ENCODE results near the gene PHACTR1.

The PHACTR1 gene

GRCh38 chr6:13302291-13302690, 585.7 kb downstream of the PHACTR1 start:
- H3K27me3 ChIP-seq (replicated peaks; ENCODE audit: control insufficient read depth, insufficient read depth, low read length, poor library complexity, severe bottlenecking): no peaks in the 10 kb centered on the region
- no peaks in the 10 kb centered on the region for H3K4me1 ChIP-seq (ENCODE audit: control insufficient read depth, insufficient read depth, low read length, poor library complexity, severe bottlenecking)
- H3K4me3 ChIP-seq (ENCODE audit: insufficient read depth, low read depth, low read length, poor library complexity, severe bottlenecking): no peak overlapping the region
- DNase-seq: no peak
- peaks cover 40% of the 10 kb centered on the region for H3K36me3 ChIP-seq (ENCODE audit: control insufficient read depth, insufficient read depth, low read length)
- no peak overlapping the region for H3K27ac ChIP-seq (ENCODE audit: insufficient read depth, low read length, poor library complexity, severe bottlenecking)
- no peaks in the 10 kb centered on the region for H3K9me3 ChIP-seq (ENCODE audit: control insufficient read depth, low read length)

GRCh38 chr6:13302751-13303667, 586.4 kb downstream of the PHACTR1 start:
- peak; percentile 3 to 12 (median 7) for DNase-seq
- H3K4me1 ChIP-seq (ENCODE audit: control insufficient read depth, insufficient read depth, low read length, poor library complexity, severe bottlenecking): no peaks in the 10 kb centered on the region
- no peak overlapping the region for H3K27ac ChIP-seq (ENCODE audit: insufficient read depth, low read length, poor library complexity, severe bottlenecking)
- no peaks in the 10 kb centered on the region for H3K9me3 ChIP-seq (ENCODE audit: control insufficient read depth, low read length)
- H3K27me3 ChIP-seq (replicated peaks; ENCODE audit: control insufficient read depth, insufficient read depth, low read length, poor library complexity, severe bottlenecking): no peaks in the 10 kb centered on the region
- no peak overlapping the region for H3K4me3 ChIP-seq (ENCODE audit: insufficient read depth, low read depth, low read length, poor library complexity, severe bottlenecking)
- peaks cover 42% of the 10 kb centered on the region for H3K36me3 ChIP-seq (ENCODE audit: control insufficient read depth, insufficient read depth, low read length)

GRCh38 chr6:13303668-13304017, 587.1 kb downstream of the PHACTR1 start:
- Histone ChIP-seq H3K4me3 (ENCODE audit: insufficient read depth, low read depth, low read length, poor library complexity, severe bottlenecking) (no peak overlapping the region), H3K27me3 (replicated peaks; ENCODE audit: control insufficient read depth, insufficient read depth, low read length, poor library complexity, severe bottlenecking) (no peaks in the 10 kb centered on the region), H3K36me3 (ENCODE audit: control insufficient read depth, insufficient read depth, low read length) (peaks cover 42% of the 10 kb centered on the region), H3K27ac (ENCODE audit: insufficient read depth, low read length, poor library complexity, severe bottlenecking) (no peak overlapping the region), H3K4me1 (ENCODE audit: control insufficient read depth, insufficient read depth, low read length, poor library complexity, severe bottlenecking) (no peaks in the 10 kb centered on the region), H3K9me3 (ENCODE audit: control insufficient read depth, low read length) (no peaks in the 10 kb centered on the region)
- no peak for DNase-seq

- no peak overlapping the region for H3K27ac ChIP-seq (ENCODE audit: insufficient read depth, low read length, poor library complexity, severe bottlenecking)
- DNase-seq: no peak
- no peak overlapping the region for H3K4me3 ChIP-seq (ENCODE audit: insufficient read depth, low read depth, low read length, poor library complexity, severe bottlenecking)
- H3K27me3 ChIP-seq (replicated peaks; ENCODE audit: control insufficient read depth, insufficient read depth, low read length, poor library complexity, severe bottlenecking): no peaks in the 10 kb centered on the region
- no peaks in the 10 kb centered on the region for H3K4me1 ChIP-seq (ENCODE audit: control insufficient read depth, insufficient read depth, low read length, poor library complexity, severe bottlenecking)
- H3K36me3 ChIP-seq (ENCODE audit: control insufficient read depth, insufficient read depth, low read length): peaks cover 42% of the 10 kb centered on the region
- no peaks in the 10 kb centered on the region for H3K9me3 ChIP-seq (ENCODE audit: control insufficient read depth, low read length)
These were observed 587.5 kb downstream of the PHACTR1 start for GRCh38 chr6:13304101-13304500.

GRCh38 chr6:13304580-13305260, 588.2 kb downstream of the PHACTR1 start:
- H3K4me3 ChIP-seq (ENCODE audit: insufficient read depth, low read depth, low read length, poor library complexity, severe bottlenecking): no peak overlapping the region
- no peaks in the 10 kb centered on the region for H3K9me3 ChIP-seq (ENCODE audit: control insufficient read depth, low read length)
- H3K4me1 ChIP-seq (ENCODE audit: control insufficient read depth, insufficient read depth, low read length, poor library complexity, severe bottlenecking): no peaks in the 10 kb centered on the region
- H3K27me3 ChIP-seq (replicated peaks; ENCODE audit: control insufficient read depth, insufficient read depth, low read length, poor library complexity, severe bottlenecking): no peaks in the 10 kb centered on the region
- no peak overlapping the region for H3K27ac ChIP-seq (ENCODE audit: insufficient read depth, low read length, poor library complexity, severe bottlenecking)
- H3K36me3 ChIP-seq (ENCODE audit: control insufficient read depth, insufficient read depth, low read length): peaks cover 38% of the 10 kb centered on the region
- DNase-seq: no peak

DNA sequence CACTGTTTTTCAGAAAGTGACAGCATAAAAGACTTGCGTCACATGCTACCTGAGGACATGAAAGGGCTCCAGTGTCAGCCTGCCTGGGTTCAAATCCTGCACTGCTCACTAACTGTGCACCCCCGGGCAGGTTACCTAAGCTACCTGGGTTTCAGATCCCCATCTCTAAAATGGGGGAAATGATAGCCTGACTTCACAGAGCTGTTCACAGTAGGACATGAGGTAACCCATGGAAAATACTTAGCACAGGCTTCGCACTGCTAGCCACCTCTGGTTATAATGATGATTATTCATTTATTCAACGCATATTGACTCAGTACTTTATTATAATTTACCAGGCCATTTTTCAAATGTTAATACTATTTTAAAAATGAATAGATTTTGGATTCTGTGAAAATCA, 588.7 kb downstream of the PHACTR1 start:
- Histone ChIP-seq H3K27me3 (replicated peaks; ENCODE audit: control insufficient read depth, insufficient read depth, low read length, poor library complexity, severe bottlenecking) (no peaks in the 10 kb centered on the region), H3K4me1 (ENCODE audit: control insufficient read depth, insufficient read depth, low read length, poor library complexity, severe bottlenecking) (no peaks in the 10 kb centered on the region), H3K36me3 (ENCODE audit: control insufficient read depth, insufficient read depth, low read length) (peaks cover 32% of the 10 kb centered on the region), H3K4me3 (ENCODE audit: insufficient read depth, low read depth, low read length, poor library complexity, severe bottlenecking) (no peak overlapping the region), H3K27ac (ENCODE audit: insufficient read depth, low read length, poor library complexity, severe bottlenecking) (no peak overlapping the region), H3K9me3 (ENCODE audit: control insufficient read depth, low read length) (no peaks in the 10 kb centered on the region)
- DNase-seq: no peak

DNA sequence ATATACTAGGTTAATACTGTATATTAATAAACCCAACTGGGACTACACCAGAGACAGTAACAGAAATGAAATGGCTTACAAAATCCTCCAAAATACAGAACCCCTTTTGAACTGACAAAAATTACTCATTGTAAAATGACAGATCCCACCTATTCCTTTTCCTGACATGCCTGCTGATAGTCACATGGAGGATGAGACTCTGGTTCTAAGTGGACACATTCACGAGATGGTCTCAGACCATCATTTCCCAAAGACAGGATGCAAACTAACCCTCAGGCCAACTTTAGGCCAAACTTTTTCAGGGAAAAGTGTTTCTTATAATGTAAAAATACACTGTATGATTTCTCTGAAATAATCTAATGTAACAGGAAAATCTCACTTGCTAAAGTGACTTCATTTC, 589.2 kb downstream of the PHACTR1 start:
- H3K27ac ChIP-seq (ENCODE audit: insufficient read depth, low read length, poor library complexity, severe bottlenecking): no peak overlapping the region
- H3K27me3 ChIP-seq (replicated peaks; ENCODE audit: control insufficient read depth, insufficient read depth, low read length, poor library complexity, severe bottlenecking): no peaks in the 10 kb centered on the region
- no peaks in the 10 kb centered on the region for H3K9me3 ChIP-seq (ENCODE audit: control insufficient read depth, low read length)
- H3K36me3 ChIP-seq (ENCODE audit: control insufficient read depth, insufficient read depth, low read length): peaks cover 30% of the 10 kb centered on the region
- H3K4me1 ChIP-seq (ENCODE audit: control insufficient read depth, insufficient read depth, low read length, poor library complexity, severe bottlenecking): no peaks in the 10 kb centered on the region
- no peak for DNase-seq
- H3K4me3 ChIP-seq (ENCODE audit: insufficient read depth, low read depth, low read length, poor library complexity, severe bottlenecking): no peak overlapping the region

DNA sequence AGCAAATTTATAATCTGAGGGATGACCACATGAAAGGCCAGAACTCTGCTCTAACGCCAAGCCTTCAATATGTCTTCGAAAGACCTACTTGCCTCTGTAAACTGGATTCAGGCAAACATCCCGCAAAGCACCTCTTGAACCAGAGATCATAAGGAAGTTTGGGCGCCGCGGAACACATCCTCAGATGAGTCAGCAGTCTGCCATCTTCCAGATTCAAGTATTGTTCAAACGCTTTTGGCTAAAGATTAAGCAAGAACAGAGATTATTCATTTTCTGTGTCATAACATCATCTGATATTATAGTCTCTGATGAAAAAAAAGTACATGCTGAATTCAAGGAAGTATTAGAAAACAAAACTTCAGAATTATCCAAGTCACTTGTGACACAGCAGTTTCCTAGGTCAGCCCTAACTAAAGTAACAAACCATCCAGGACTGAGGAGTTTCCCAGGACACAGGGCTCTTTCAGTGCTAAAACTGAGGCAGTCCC, 591.0 kb downstream of the PHACTR1 start:
- DNase-seq: no peak
- Histone ChIP-seq H3K27me3 (replicated peaks; ENCODE audit: control insufficient read depth, insufficient read depth, low read length, poor library complexity, severe bottlenecking) (no peaks in the 10 kb centered on the region), H3K9me3 (ENCODE audit: control insufficient read depth, low read length) (no peaks in the 10 kb centered on the region), H3K4me1 (ENCODE audit: control insufficient read depth, insufficient read depth, low read length, poor library complexity, severe bottlenecking) (no peaks in the 10 kb centered on the region), H3K27ac (ENCODE audit: insufficient read depth, low read length, poor library complexity, severe bottlenecking) (no peak overlapping the region), H3K36me3 (ENCODE audit: control insufficient read depth, insufficient read depth, low read length) (peaks cover 30% of the 10 kb centered on the region), H3K4me3 (ENCODE audit: insufficient read depth, low read depth, low read length, poor library complexity, severe bottlenecking) (no peak overlapping the region)

DNA sequence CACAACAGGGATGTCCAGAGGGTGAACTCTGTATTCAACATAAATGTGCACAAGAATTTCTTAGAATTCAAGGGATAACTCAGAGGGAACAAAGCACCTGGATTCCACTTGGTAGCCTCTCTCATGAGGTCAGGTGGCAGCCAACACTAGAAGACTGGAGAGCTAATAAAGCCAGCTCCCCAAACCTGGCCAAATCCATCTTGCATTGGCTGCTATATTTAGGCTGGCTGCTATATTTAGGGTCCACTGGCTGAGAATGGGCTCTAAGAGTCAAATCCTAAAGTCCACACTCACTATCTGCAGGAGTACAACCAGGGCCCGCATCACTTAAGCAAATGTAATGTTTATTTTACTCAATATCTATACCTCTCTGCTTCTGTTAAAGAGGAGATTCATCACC, 591.8 kb downstream of the PHACTR1 start:
- H3K4me3 ChIP-seq (ENCODE audit: insufficient read depth, low read depth, low read length, poor library complexity, severe bottlenecking): no peak overlapping the region
- no peak for DNase-seq
- H3K36me3 ChIP-seq (ENCODE audit: control insufficient read depth, insufficient read depth, low read length): peaks cover 30% of the 10 kb centered on the region
- H3K4me1 ChIP-seq (ENCODE audit: control insufficient read depth, insufficient read depth, low read length, poor library complexity, severe bottlenecking): no peaks in the 10 kb centered on the region
- H3K27ac ChIP-seq (ENCODE audit: insufficient read depth, low read length, poor library complexity, severe bottlenecking): no peak overlapping the region
- no peaks in the 10 kb centered on the region for H3K9me3 ChIP-seq (ENCODE audit: control insufficient read depth, low read length)
- H3K27me3 ChIP-seq (replicated peaks; ENCODE audit: control insufficient read depth, insufficient read depth, low read length, poor library complexity, severe bottlenecking): no peaks in the 10 kb centered on the region

GRCh38 chr6:13311155-13311554, 594.6 kb downstream of the PHACTR1 start:
- no peak for DNase-seq
- H3K9me3 ChIP-seq (ENCODE audit: control insufficient read depth, low read length): no peaks in the 10 kb centered on the region
- H3K4me3 ChIP-seq (ENCODE audit: insufficient read depth, low read depth, low read length, poor library complexity, severe bottlenecking): no peak overlapping the region
- no peaks in the 10 kb centered on the region for H3K27me3 ChIP-seq (replicated peaks; ENCODE audit: control insufficient read depth, insufficient read depth, low read length, poor library complexity, severe bottlenecking)
- H3K4me1 ChIP-seq (ENCODE audit: control insufficient read depth, insufficient read depth, low read length, poor library complexity, severe bottlenecking): no peaks in the 10 kb centered on the region
- no peak overlapping the region for H3K27ac ChIP-seq (ENCODE audit: insufficient read depth, low read length, poor library complexity, severe bottlenecking)
- peaks cover 24% of the 10 kb centered on the region for H3K36me3 ChIP-seq (ENCODE audit: control insufficient read depth, insufficient read depth, low read length)
